HAP-1 (cell line): ENCODE results near the gene ISLR2.
"Not testable (repeated sequence)": the region's sequence is repeated elsewhere in the genome, so short reads cannot be mapped to it uniquely, and the experiment has no call there.

ENCODE experiments used
- DNase-seq, 2 experiments: peaks; one replicate each; pipeline ENCODE4 v3.0.0-alpha.2; 2016 to 2020; ENCODE audit warnings: low spot score in 2 of 2
- H3K27me3 ChIP-seq: fragments of 250-450 bp; sonication (Bioruptor Pico); 2 replicates; pipeline ENCODE4 v1.5.1; 2020; ENCODE audit warnings: low read depth, mild to moderate bottlenecking, moderate library complexity
- H3K36me3 ChIP-seq: fragments of 250-450 bp; sonication (Bioruptor Pico); replicated peaks from 2 replicates; pipeline ENCODE4 v1.5.1; 2020; ENCODE audit warnings: mild to moderate bottlenecking
- H3K4me1 ChIP-seq: fragments of 250-450 bp; sonication (Bioruptor Pico); 2 replicates; pipeline ENCODE4 v1.5.1; 2020; ENCODE audit warnings: mild to moderate bottlenecking
- H3K4me3 ChIP-seq: fragments of 250-450 bp; sonication (Bioruptor Pico); 2 replicates; pipeline ENCODE4 v1.5.1; 2020; ENCODE audit warnings: mild to moderate bottlenecking, moderate library complexity
- H3K9me3 ChIP-seq: fragments of 250-450 bp; sonication (Bioruptor Pico); 2 replicates; pipeline ENCODE4 v1.5.1; 2020; ENCODE audit warnings: mild to moderate bottlenecking, moderate library complexity
- in situ Hi-C: fragments of 300-500 bp; cut with MboI; formaldehyde crosslinking; loops from 3 replicates; pipeline ENCODE4 v1.14.3; 2020; ENCODE audit warnings: low sequenced_read_pairs, inconsistent platforms, mixed read lengths

Gene ISLR2

DNA sequence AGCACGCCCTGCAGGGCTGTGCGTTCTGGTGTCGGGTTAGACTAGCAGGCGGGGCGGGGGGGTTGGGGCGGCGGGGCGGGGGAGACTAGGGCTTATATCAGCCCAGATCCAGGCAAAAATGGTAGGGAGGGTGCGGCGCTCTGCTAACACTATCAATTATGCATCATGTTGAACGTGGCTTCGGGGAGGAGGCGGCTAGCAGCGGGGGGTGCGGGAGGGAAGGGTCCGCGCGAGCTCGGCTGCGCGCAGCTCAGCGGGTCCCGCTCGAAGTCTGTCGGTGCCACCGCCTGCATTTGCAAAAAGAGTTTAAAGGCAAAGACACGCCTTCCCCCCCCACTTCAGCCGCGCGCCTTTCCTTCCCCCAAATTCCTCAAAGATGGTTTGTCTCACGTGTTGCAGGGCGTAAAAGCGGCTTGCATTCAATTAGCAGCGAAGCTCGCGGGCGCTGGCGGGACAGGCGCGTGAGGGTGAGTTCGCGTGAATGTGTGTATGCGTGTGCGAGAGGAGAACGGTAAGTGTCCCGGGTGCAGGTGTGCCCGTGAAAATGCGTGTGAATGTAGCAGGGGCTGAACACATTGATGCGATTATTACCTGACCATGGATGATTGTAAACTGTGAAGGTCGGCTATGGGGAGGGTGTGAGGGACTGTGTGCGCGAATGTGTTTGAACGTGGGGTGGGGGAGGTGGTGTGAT lies at the start of gene ISLR2:
Gene ISLR2, plus strand, starts transcription at position 432 of the 694 bp plus-strand sequence. CDS start 2,169 bp downstream, outside the sequence.
- Histone ChIP-seq H3K27me3 (peaks cover 82% of the 10 kb centered on the region), H3K9me3 (no peaks in the 10 kb centered on the region), H3K4me1 (peaks cover 19% of the 10 kb centered on the region), H3K36me3 (no peaks in the 10 kb centered on the region), H3K4me3 (no peak within 1 kb of the TSS)
- in situ Hi-C loops = loop anchor here (5.0 kb wide), 1 partner anchor 177 kb away; no protein-coding TSS in a partner anchor
- no peak for DNase-seq

DNA sequence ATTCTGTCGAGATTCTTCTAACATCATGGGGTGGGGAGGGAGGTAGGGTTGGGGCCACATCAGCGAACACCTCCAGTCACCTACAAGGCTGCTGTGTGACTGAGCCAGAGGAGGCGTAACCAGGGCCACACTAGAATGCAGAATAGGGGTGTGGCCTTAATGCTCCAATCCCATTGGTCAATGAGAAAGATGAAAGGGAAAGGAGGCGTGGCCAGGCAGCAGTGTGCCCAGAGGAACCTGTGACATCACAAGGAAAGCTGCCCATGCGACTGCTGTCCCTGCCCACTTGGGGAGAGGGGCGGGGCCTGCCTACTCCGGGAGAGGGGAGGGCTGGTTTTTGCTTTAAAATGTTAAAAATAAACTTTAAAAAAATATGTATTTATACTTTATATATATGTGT lies 47.9 kb upstream of the ISLR2 start, which contains the start of gene GOLGA6A:
Gene GOLGA6A, minus strand, starts transcription at position 101 of the 400 bp plus-strand sequence. Its CDS starts 41 bp downstream, at position 60.
- H3K27me3 ChIP-seq, in situ Hi-C loops: not testable (repeated sequence)

DNA sequence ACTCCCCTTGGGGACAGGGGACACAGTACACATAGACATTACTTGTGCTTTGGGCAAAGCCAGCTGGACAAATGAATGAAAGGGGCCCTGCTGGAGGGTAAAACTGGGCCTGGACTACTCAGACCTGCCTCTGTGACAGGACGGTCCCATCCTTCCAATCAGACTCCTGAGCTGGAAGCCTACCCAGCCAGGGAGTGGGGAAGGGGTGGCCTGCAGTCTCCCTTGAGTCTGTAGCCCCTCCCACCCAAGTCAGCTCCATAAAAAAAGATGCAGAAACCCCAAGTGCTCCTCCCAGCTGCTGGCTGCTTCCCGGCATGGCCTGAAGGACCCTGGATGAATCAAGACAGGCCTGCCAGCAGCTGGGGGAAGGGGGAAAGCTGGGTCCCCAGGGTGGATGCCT lies 35.8 kb upstream of the ISLR2 start:
- DNase-seq, in situ Hi-C loops, H3K36me3 ChIP-seq, H3K4me1 ChIP-seq, H3K4me3 ChIP-seq, H3K27me3 ChIP-seq, H3K9me3 ChIP-seq: not testable (repeated sequence)

More for the DNA sequence above, 47.9 kb upstream of the ISLR2 start, which contains the start of gene GOLGA6A:
- not testable (repeated sequence) for H3K9me3 ChIP-seq, DNase-seq, H3K36me3 ChIP-seq, H3K4me3 ChIP-seq, H3K4me1 ChIP-seq

- H3K4me3 ChIP-seq, H3K9me3 ChIP-seq, in situ Hi-C loops, H3K36me3 ChIP-seq, H3K27me3 ChIP-seq, H3K4me1 ChIP-seq: not testable (repeated sequence)
- peak in 1 of 2 experiments; percentile 6 for DNase-seq
Observed at GRCh38 chr15:74095610-74096009, 34.8 kb upstream of the ISLR2 start.

DNA sequence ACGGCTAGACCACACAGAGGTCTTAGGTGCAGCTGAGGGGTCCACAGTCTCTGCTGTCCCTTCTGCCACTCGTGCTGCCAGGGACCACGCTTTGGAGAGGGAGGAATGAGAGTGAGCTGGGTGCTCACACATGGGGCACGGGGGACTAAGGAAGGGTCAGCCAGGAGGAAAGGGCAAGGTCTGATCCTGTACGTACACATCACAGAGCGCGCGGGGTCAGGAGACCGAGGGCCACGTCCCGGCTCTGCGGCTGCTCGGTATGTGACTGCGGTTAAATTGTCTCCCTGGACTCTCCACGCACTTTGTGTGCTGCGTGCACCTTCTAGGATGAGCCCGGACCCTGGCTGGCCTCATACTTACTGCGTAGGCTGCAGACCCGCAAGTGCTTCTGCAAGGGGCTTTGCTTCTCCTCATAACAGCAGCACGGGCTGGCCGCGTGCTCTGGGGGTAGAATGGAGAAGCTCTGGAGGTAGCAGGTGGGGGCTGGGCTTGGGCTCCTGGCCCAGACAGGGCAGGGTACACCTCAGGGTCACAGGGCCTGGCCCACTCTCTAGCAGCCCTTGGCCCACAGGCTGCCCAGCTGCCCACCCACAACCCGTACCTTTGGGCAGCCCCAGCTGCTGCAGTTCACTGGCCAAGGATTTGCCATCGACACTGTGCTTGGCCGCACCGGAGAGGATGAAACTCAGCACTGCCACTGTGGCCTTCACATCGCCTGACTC lies 33.5 kb upstream of the ISLR2 start:
- H3K9me3 ChIP-seq, in situ Hi-C loops, H3K4me1 ChIP-seq, H3K27me3 ChIP-seq, H3K4me3 ChIP-seq, H3K36me3 ChIP-seq, DNase-seq: not testable (repeated sequence)

- H3K4me1 ChIP-seq, H3K9me3 ChIP-seq, H3K36me3 ChIP-seq, H3K27me3 ChIP-seq: not testable (repeated sequence)
- in situ Hi-C loops = loop anchor here (25.0 kb wide), 2 partner anchors 1313 to 1413 kb away; partner anchors contain the start of genes ADPGK, BBS4 and HIGD2B
- DNase-seq = peak; percentile 89 to 97
- H3K4me3 ChIP-seq = peak overlapping the region; percentile 26
Observed at GRCh38 chr15:74099963-74100733, 30.2 kb upstream of the ISLR2 start.

- Histone ChIP-seq H3K4me1 (no peaks in the 10 kb centered on the region), H3K27me3 (peaks cover 5% of the 10 kb centered on the region; the same call in 1 of the 2 replicates), H3K36me3 (no peaks in the 10 kb centered on the region), H3K9me3 (no peaks in the 10 kb centered on the region), H3K4me3 (no peak overlapping the region)
- in situ Hi-C loops = loop anchor here (25.0 kb wide), 2 partner anchors 1321 to 1421 kb away; partner anchors contain the start of genes ADPGK, BBS4 and HIGD2B
- DNase-seq = no peak
Observed at GRCh38 chr15:74108111-74108510, 22.3 kb upstream of the ISLR2 start.

- not testable (repeated sequence) for H3K4me1 ChIP-seq, H3K9me3 ChIP-seq, H3K4me3 ChIP-seq, H3K27me3 ChIP-seq, H3K36me3 ChIP-seq
- in situ Hi-C loops = loop anchor here (25.0 kb wide), 2 partner anchors 1321 to 1421 kb away; partner anchors contain the start of genes ADPGK, BBS4 and HIGD2B
- DNase-seq = peak in 1 of 2 experiments; percentile 61
Observed at GRCh38 chr15:74108611-74109010, 21.8 kb upstream of the ISLR2 start.

DNA sequence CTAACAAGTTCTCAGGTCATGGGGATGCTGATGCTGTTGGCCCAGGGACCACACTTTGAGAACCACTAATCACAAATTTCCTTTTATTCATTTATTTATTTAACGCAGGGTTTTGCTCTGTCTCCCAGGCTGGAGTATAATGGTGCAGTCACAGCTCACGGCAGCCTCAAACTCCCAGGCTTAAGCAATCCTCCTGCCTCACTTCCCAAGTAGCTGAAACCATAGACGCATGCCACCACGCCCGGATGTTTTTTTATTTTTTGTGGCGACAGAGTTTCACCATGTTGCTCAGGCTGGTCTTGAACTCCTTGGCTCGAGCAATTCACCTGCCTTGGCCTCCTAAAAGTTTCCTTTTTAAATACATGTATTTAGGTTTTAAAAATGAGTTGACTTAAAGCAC lies 20.7 kb upstream of the ISLR2 start:
- DNase-seq = no peak
- Histone ChIP-seq H3K27me3 (peaks cover 5% of the 10 kb centered on the region; the same call in 1 of the 2 replicates), H3K9me3 (peaks cover 2% of the 10 kb centered on the region; the same call in 1 of the 2 replicates), H3K36me3 (no peaks in the 10 kb centered on the region), H3K4me1 (no peaks in the 10 kb centered on the region), H3K4me3 (no peak overlapping the region)
- in situ Hi-C loops = loop anchor here (25.0 kb wide), 2 partner anchors 1322 to 1422 kb away; partner anchors contain the start of genes ADPGK, BBS4 and HIGD2B

DNA sequence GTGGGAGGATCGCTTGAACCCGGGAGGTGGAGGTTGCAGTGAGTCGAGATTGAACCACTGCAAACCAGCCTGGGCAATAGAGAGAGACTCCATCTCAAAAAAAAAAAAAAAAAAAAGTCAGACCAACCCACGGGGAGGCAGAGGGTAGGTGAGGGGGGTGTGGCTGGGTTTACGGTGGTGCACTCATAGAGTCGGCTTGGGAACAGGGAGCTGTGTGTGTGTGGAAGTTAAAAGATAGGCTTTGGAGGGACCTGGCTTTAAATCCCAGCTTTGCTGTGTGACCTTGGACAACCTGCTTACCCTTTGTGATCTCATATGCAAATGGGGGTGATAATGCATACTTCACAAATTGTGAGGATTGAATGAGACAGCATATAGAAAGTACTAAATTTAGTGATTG lies 10.0 kb upstream of the ISLR2 start:
- H3K4me3 ChIP-seq = no peak overlapping the region
- H3K9me3 ChIP-seq = no peaks in the 10 kb centered on the region
- no peaks in the 10 kb centered on the region for H3K36me3 ChIP-seq
- peaks cover 4% of the 10 kb centered on the region; the same call in 1 of the 2 replicates for H3K4me1 ChIP-seq
- peaks cover 24% of the 10 kb centered on the region for H3K27me3 ChIP-seq
- DNase-seq = peak; percentile 25 to 39
- in situ Hi-C loops = loop anchor here (10.0 to 25.0 kb wide), 3 partner anchors 314 to 1433 kb away; partner anchors contain the start of genes ADPGK, BBS4, HIGD2B and SEMA7A

DNA sequence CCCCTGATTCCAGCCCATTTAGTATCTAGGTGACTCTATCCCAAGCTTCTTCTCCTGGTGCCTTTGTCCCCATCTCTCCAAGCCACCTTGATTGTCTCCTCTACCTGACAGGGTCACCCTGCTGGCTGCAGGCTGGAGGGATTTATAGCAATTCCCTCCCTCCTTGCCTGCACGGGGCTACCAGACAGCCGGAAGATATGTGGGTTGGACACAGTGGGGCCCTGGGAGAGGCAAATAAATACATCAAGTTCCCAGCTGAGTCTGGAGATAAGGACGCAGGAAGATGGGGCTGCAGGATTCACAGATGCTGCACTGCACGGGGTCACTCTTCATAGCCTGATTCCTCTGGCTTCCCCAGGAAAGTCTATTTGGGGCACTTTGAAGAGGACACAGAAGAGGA lies 9.3 kb upstream of the ISLR2 start:
- in situ Hi-C loops = loop anchor here (10.0 to 25.0 kb wide), 3 partner anchors 314 to 1434 kb away; partner anchors contain the start of genes ADPGK, BBS4, HIGD2B and SEMA7A
- Histone ChIP-seq H3K9me3 (no peaks in the 10 kb centered on the region), H3K4me3 (no peak overlapping the region), H3K36me3 (no peaks in the 10 kb centered on the region), H3K27me3 (peaks cover 30% of the 10 kb centered on the region), H3K4me1 (peaks cover 4% of the 10 kb centered on the region; the same call in 1 of the 2 replicates)
- peak in 1 of 2 experiments; percentile 10 for DNase-seq

- in situ Hi-C loops = loop anchor here (10.0 to 25.0 kb wide), 3 partner anchors 313 to 1435 kb away; partner anchors contain the start of genes ADPGK, BBS4, HIGD2B and SEMA7A
- peak in 1 of 2 experiments; percentile 8 for DNase-seq
- H3K27me3 ChIP-seq = peaks cover 30% of the 10 kb centered on the region
- no peak overlapping the region for H3K4me3 ChIP-seq
- no peaks in the 10 kb centered on the region for H3K9me3 ChIP-seq
- H3K4me1 ChIP-seq = peaks cover 4% of the 10 kb centered on the region; the same call in 1 of the 2 replicates
- no peaks in the 10 kb centered on the region for H3K36me3 ChIP-seq
Observed at GRCh38 chr15:74121858-74122257, 8.5 kb upstream of the ISLR2 start.
